T-helper 1 cell treated with Interleukin-12 subunit alpha and Interleukin-12 subunit beta and Interleukin-4 antibody, amounts not matched to agents 30 μg/mL and 1 μg/mL, for 36 hours (primary cell): ENCODE data around the gene PTPRN2.
"Not testable (repeated sequence)": the region's sequence is repeated elsewhere in the genome, so short reads cannot be mapped to it uniquely, and the experiment has no call there.

ENCODE experiments used
- H3K27ac Mint-ChIP-seq: one replicate; pipeline ENCODE4 v1.8.0; 2021; ENCODE audit warnings: mild to moderate bottlenecking, mixed read lengths
- H3K27me3 Mint-ChIP-seq: one replicate; pipeline ENCODE4 v1.8.0; 2021; ENCODE audit warnings: low read depth, mixed read lengths
- H3K36me3 Mint-ChIP-seq: one replicate; pipeline ENCODE4 v1.8.0; 2021; ENCODE audit warnings: low read depth, mixed read lengths
- H3K4me1 Mint-ChIP-seq: one replicate; pipeline ENCODE4 v1.8.0; 2021; ENCODE audit warnings: low read depth, mixed read lengths
- H3K4me3 Mint-ChIP-seq: one replicate; pipeline ENCODE4 v1.8.0; 2021; ENCODE audit warnings: mild to moderate bottlenecking, moderate library complexity, mixed read lengths
- H3K9me3 Mint-ChIP-seq: one replicate; pipeline ENCODE4 v1.8.0; 2021; ENCODE audit warnings: mixed read lengths

The PTPRN2 gene

DNA sequence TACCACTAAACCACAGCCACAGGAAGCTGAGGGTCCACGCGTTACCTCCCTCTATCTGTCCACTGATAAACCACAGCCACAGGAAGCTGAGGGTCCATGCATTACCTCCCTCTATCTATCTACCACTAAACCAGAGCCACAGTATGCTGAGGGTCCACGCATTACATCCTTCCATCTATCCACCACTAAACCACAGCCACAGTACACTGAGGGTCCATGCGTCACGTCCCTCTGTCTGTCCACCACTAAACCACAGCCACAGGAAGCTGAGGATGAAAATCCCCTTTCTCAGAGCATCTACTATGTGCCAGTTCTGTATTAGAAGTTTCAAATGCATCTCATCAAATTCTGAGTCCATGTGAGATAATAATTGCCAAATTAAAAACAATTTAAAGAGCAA lies 661.5 kb downstream of the PTPRN2 start:
- H3K4me1 Mint-ChIP-seq, result peaks cover 4% of the 10 kb centered on the region
- H3K36me3 Mint-ChIP-seq, result no peaks in the 10 kb centered on the region
- peaks cover 5% of the 10 kb centered on the region for H3K9me3 Mint-ChIP-seq
- no peaks in the 10 kb centered on the region for H3K27me3 Mint-ChIP-seq
- peak overlapping the region; percentile 21 for H3K27ac Mint-ChIP-seq
- H3K4me3 Mint-ChIP-seq, result no peak overlapping the region

GRCh38 chr7:157925383-157925875 lies 662.2 kb downstream of the PTPRN2 start:
- H3K9me3 Mint-ChIP-seq, result peaks cover 5% of the 10 kb centered on the region
- H3K4me3 Mint-ChIP-seq, result no peak overlapping the region
- H3K36me3 Mint-ChIP-seq, result no peaks in the 10 kb centered on the region
- no peaks in the 10 kb centered on the region for H3K27me3 Mint-ChIP-seq
- H3K27ac Mint-ChIP-seq, result no peak overlapping the region
- H3K4me1 Mint-ChIP-seq, result peaks cover 4% of the 10 kb centered on the region

GRCh38 chr7:157923903-157924630 lies 663.6 kb downstream of the PTPRN2 start:
- Mint-ChIP-seq H3K27ac (no peak overlapping the region), H3K9me3 (peaks cover 5% of the 10 kb centered on the region), H3K4me1 (peaks cover 4% of the 10 kb centered on the region), H3K27me3 (no peaks in the 10 kb centered on the region), H3K4me3 (no peak overlapping the region), H3K36me3 (no peaks in the 10 kb centered on the region)

DNA sequence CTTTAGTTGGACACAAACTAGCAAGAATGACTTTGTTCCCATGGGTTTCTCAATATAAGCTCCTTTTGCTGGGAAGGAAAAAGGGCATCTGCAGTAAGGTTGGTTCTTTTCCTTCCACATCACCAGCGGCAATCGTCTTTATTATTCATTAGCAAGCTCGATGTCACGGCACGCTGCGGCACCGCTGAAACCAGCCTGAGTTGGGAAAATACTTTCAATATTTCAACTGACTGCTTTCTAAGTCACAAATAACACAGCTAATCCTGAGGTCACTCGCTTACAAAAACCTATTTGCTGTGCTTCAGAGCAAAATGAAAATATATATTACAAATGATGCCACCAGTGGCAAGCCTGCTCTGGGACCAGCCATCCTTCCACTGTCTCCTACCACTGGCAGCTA lies 665.0 kb downstream of the PTPRN2 start:
- Mint-ChIP-seq H3K36me3 (no peaks in the 10 kb centered on the region), H3K27ac (no peak overlapping the region), H3K4me1 (peaks cover 4% of the 10 kb centered on the region), H3K4me3 (no peak overlapping the region), H3K9me3 (peaks cover 5% of the 10 kb centered on the region), H3K27me3 (no peaks in the 10 kb centered on the region)

DNA sequence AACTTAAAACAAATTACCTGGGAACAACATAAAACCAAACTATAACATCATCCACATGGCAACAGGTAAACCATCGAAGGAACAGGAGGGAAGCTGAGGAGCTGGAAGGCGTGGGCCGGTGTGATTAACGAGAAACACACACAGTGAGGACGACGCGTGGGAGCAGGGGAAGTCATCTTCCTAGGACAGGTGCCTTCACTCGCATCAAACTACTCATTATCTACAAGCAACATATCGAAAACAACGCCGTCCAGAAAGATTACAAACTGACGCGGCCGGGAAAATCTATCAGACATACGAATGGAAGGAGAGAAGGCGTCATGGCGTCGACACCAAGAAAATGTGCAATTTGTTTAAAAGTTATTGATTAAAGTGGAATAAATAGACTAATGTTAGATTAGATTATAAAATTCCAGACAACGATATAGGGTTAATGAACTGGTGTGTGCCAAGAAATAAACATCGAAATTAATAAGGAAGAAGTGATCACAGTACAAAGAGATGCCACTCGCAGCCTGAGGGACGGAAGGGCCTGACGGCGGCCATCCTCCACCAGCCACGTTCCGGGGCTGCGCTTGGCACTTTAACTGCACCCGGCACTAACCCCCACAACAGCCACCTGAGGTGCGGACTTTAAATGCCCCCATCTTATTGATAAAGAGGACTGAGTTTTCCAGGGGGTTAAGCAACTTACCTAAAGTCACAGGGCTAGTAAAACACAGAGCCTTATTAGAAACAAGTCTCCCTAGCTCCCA lies 669.1 kb downstream of the PTPRN2 start:
- Mint-ChIP-seq H3K4me1 (no peaks in the 10 kb centered on the region), H3K9me3 (peaks cover 9% of the 10 kb centered on the region), H3K4me3 (no peak overlapping the region), H3K36me3 (no peaks in the 10 kb centered on the region), H3K27me3 (no peaks in the 10 kb centered on the region), H3K27ac (no peak overlapping the region)

DNA sequence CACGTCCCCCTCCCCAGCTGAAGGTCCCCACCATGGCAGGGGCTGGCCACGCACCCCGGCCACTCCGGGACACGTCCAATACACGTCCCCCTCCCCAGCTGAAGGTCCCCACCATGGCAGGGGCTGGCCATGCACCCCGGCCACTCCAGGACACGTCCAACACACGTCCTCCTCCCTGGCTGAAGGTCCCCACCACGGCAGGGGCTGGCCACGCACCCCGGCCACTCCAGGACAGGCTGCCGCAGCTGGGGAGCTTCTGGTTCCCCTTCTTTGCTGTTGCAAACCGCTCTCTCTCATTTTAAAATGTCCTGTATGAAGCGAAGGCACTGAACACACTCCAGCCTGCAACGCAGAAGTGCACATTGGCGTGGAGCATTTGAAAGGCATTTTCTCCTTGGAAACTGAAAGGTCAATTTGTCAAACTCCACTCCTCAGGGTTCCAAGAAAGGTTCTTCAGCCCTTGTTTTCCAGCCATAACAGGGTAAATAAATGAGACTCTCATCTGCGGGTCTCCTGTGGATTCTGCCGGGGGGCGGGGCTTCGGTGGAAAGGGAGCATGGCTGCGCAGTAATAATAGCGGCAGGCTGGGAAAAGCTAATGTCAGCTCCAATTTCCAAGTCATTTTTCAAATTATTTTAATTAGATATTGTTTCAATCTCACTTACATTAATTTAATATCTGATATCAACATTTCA lies 670.5 kb downstream of the PTPRN2 start:
- Mint-ChIP-seq H3K4me1 (no peaks in the 10 kb centered on the region), H3K9me3 (peaks cover 9% of the 10 kb centered on the region), H3K27me3 (no peaks in the 10 kb centered on the region), H3K27ac (no peak overlapping the region), H3K36me3 (no peaks in the 10 kb centered on the region), H3K4me3 (no peak overlapping the region)

DNA sequence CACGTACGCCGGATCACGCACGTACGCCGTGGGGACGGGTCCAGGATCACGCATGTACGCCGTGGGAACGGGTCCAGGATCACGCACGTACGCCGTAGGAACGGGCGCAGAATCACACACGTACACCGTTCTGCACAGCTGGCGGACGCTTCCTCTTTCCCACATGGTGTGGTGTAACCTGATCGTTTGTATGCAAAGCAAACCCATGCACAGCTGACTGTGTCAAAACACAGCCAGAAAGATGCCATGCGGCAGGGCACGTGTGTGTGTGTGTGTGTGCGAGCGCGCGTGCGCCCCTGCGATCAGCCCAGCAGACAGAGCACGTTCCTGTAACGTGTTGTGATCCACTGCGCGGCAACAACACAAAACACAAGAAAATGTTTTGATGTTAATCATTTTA lies 677.2 kb downstream of the PTPRN2 start:
- H3K4me1 Mint-ChIP-seq, result no peaks in the 10 kb centered on the region
- no peaks in the 10 kb centered on the region for H3K36me3 Mint-ChIP-seq
- H3K27me3 Mint-ChIP-seq, result no peaks in the 10 kb centered on the region
- peaks cover 5% of the 10 kb centered on the region for H3K9me3 Mint-ChIP-seq
- no peak overlapping the region for H3K4me3 Mint-ChIP-seq
- no peak overlapping the region for H3K27ac Mint-ChIP-seq

DNA sequence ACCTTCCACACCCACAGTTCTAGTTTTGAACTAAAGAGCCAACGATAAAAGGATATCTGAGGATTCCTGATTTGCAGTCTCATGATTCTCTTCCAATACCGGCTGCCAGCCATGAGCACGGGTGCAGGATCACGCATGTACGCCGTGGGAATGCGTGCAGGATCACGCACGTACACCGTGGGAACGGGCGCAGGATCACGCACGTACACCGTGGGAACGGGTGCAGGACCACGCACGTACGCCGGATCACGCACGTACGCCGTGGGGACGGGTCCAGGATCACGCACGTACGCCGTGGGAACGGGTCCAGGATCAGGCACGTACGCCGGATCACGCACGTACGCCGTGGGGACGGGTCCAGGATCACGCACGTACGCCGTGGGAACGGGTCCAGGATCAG lies 677.6 kb downstream of the PTPRN2 start:
- H3K27me3 Mint-ChIP-seq, H3K9me3 Mint-ChIP-seq, H3K4me1 Mint-ChIP-seq, H3K27ac Mint-ChIP-seq, H3K4me3 Mint-ChIP-seq, H3K36me3 Mint-ChIP-seq: not testable (repeated sequence)

DNA sequence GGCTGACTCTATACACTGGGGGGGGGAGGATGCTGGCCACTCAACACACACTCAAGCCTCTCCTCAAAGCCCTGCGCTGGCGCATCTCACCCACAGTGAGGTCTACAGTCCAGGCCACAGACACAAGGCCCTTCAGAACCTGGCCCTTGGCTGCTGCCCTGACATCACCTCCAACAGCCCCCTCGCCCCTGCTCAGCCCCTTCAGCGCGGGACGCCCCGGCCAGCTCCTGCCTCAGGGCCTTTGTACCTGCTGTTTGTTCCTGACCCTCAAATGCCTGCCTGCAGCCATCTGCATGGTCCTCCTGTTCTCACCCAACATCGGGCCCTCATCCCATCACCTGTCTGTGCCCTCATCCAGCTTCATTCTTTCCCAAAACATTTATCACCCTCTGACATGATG lies 678.3 kb downstream of the PTPRN2 start:
- Mint-ChIP-seq H3K4me3 (no peak overlapping the region), H3K4me1 (no peaks in the 10 kb centered on the region), H3K36me3 (no peaks in the 10 kb centered on the region), H3K27me3 (no peaks in the 10 kb centered on the region), H3K9me3 (no peaks in the 10 kb centered on the region), H3K27ac (no peak overlapping the region)

GRCh38 chr7:157908006-157908782 lies 679.4 kb downstream of the PTPRN2 start:
- H3K36me3 Mint-ChIP-seq, result no peaks in the 10 kb centered on the region
- no peaks in the 10 kb centered on the region for H3K9me3 Mint-ChIP-seq

DNA sequence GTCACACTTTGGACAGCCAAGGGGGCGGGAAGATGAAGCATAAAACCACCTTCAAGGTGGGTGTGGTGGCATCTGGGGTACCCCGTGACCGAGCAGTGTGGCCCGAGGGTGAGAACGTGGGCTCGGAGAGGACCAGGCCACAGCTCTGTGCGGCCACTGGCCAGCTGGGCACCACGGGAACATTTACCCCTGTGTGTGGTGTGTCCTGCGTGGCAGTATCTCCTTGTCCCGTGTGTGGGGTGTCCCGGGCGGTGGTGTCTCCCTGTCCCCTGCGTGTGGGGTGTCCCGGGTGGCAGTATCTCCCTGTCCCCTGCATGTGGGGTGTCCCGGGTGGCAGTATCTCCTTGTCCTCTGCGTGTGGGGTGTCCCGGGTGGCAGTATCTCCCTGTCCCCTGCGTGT lies 680.5 kb downstream of the PTPRN2 start:
- Mint-ChIP-seq H3K27ac (no peak overlapping the region), H3K9me3 (no peaks in the 10 kb centered on the region), H3K4me3 (no peak overlapping the region), H3K27me3 (no peaks in the 10 kb centered on the region), H3K4me1 (no peaks in the 10 kb centered on the region), H3K36me3 (no peaks in the 10 kb centered on the region)

More at GRCh38 chr7:157908006-157908782, 679.4 kb downstream of the PTPRN2 start:
- no peaks in the 10 kb centered on the region for H3K4me1 Mint-ChIP-seq
- no peak overlapping the region for H3K27ac Mint-ChIP-seq
- H3K27me3 Mint-ChIP-seq, result no peaks in the 10 kb centered on the region
- no peak overlapping the region for H3K4me3 Mint-ChIP-seq

DNA sequence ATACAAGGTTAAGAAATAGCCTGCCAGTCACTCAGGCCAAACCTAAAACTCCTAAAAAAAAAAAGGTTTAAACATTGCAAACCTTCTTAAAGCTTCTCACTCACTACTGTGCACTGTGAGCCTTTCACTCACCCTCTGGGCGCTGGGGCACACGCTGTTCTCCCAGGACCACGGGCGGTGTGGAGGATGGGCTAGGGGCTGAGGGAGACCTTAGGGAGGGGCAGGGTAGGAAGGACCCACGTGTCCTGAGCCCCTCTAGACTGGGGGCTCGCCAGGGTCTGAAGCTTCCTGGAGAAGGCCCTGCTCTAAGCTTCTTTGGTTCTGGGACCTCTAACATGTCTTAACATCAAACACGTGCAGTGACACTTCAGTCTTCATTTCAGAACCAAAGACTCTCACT lies 681.0 kb downstream of the PTPRN2 start:
- no peaks in the 10 kb centered on the region for H3K27me3 Mint-ChIP-seq

GRCh38 chr7:157905651-157906461 lies 681.8 kb downstream of the PTPRN2 start:
- Mint-ChIP-seq H3K4me1 (no peaks in the 10 kb centered on the region), H3K9me3 (no peaks in the 10 kb centered on the region), H3K4me3 (no peak overlapping the region), H3K36me3 (no peaks in the 10 kb centered on the region), H3K27ac (no peak overlapping the region), H3K27me3 (no peaks in the 10 kb centered on the region)

More for the DNA sequence above, 681.0 kb downstream of the PTPRN2 start:
- no peaks in the 10 kb centered on the region for H3K9me3 Mint-ChIP-seq
- no peaks in the 10 kb centered on the region for H3K4me1 Mint-ChIP-seq
- H3K36me3 Mint-ChIP-seq, result no peaks in the 10 kb centered on the region
- H3K4me3 Mint-ChIP-seq, result no peak overlapping the region
- no peak overlapping the region for H3K27ac Mint-ChIP-seq
